HEK293T (cell line): ENCODE measurements around the gene REV1.

ENCODE experiments used
- ARNT ChIP-seq: fragments of 450-650 bp; IDR thresholded peaks from 2 replicates; pipeline ENCODE4 v1.6.1; 2017; ENCODE audit warnings: mild to moderate bottlenecking
- BHLHE40 ChIP-seq: fragments of 450-650 bp; IDR thresholded peaks from 2 replicates; pipeline ENCODE4 v1.6.1; 2016; ENCODE audit warnings: mild to moderate bottlenecking, moderate library complexity, borderline replicate concordance
- CTBP1 ChIP-seq: fragments of 450-650 bp; IDR thresholded peaks from 2 replicates; pipeline ENCODE4 v1.6.1; 2016; ENCODE audit warnings: borderline replicate concordance
- FOXA1 ChIP-seq: fragments of 450-650 bp; IDR thresholded peaks from 2 replicates; pipeline ENCODE4 v1.6.1; 2016; ENCODE audit warnings: mild to moderate bottlenecking
- FOXM1 ChIP-seq: fragments of 450-650 bp; IDR thresholded peaks from 2 replicates; pipeline ENCODE4 v1.6.1; 2017; ENCODE audit warnings: mild to moderate bottlenecking, borderline replicate concordance
- SP1 ChIP-seq: fragments of 450-650 bp; IDR thresholded peaks from 2 replicates; pipeline ENCODE4 v1.6.1; 2017
- SUZ12 ChIP-seq: fragments of 450-650 bp; IDR thresholded peaks from 2 replicates; pipeline ENCODE4 v1.6.1; 2016; ENCODE audit warnings: mild to moderate bottlenecking
- TARDBP ChIP-seq: fragments of 450-650 bp; IDR thresholded peaks from 2 replicates; pipeline ENCODE4 v1.6.1; 2016
- TF ChIP-seq, protein P1 (sequence below): fragments of 450-650 bp; IDR thresholded peaks from 2 replicates; pipeline ENCODE4 v1.6.1; 2016

DNA sequence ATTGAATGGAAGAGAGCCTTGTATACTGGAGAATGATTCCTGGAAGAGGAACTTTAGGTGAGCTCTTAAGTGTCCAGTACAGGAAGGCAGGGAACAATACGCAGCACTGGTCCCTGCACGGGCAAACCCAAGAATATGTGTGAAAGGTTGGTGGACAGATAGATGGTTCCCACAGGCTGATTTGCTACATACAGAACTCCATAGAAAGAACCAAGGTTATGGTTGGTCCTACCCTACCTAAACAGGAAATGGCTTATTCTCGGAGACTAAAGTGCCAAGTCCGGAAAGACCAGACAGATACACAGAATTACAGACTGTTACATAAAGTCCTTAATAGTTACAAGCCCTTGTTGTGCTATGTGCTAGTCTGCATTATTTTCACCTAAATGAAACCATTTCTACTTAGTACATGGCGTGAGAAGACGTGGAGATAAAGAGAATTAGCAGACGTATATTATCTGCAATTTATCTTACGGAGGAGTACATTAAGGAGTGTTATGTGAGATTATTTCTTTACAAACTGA is 1.2 kb downstream of the REV1 start:
- TF ChIP-seq CTBP1 (no peak), BHLHE40 (no peak), SUZ12 (no peak), FOXM1 (no peak), SP1 (no peak), ARNT (no peak), FOXA1 (no peak), TARDBP (no peak)
- TF ChIP-seq, protein P1, sequence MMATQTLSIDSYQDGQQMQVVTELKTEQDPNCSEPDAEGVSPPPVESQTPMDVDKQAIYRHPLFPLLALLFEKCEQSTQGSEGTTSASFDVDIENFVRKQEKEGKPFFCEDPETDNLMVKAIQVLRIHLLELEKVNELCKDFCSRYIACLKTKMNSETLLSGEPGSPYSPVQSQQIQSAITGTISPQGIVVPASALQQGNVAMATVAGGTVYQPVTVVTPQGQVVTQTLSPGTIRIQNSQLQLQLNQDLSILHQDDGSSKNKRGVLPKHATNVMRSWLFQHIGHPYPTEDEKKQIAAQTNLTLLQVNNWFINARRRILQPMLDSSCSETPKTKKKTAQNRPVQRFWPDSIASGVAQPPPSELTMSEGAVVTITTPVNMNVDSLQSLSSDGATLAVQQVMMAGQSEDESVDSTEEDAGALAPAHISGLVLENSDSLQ = no peak
